Mucosa of descending colon (tissue), 3 donors: ENCODE data around the gene NHERF1. TPM values are rescaled to one million over a fixed set of nuclear protein-coding genes. Genes with fewer than 3 reads are reported as not detected.
A peak's percentile ranks its signal among the peaks of the same experiment; 100 is the strongest.

ENCODE experiments used
- ATAC-seq: fragments of 200-7000 bp; cut with Tn5 transposase; one replicate; pipeline ENCODE4 v1.9.1; 2020; ENCODE audit warnings: mild to moderate bottlenecking, moderate library complexity
- DNase-seq, 3 donors: peaks; one replicate each; pipeline ENCODE4 v3.0.0-alpha.2; 2020
- H3K36me3 ChIP-seq: fragments of 200-600 bp; one replicate; pipeline ENCODE4 v1.8.0; 2021; ENCODE audit warnings: low read depth, mild to moderate bottlenecking
- H3K4me1 ChIP-seq: fragments of 200-600 bp; one replicate; pipeline ENCODE4 v1.8.0; 2021; ENCODE audit warnings: low read depth, mild to moderate bottlenecking
- H3K4me3 ChIP-seq: fragments of 200-600 bp; one replicate; pipeline ENCODE4 v1.8.0; 2021; ENCODE audit warnings: mild to moderate bottlenecking
- H3K9me3 ChIP-seq: fragments of 200-600 bp; one replicate; pipeline ENCODE4 v1.8.0; 2021; ENCODE audit warnings: mild to moderate bottlenecking
- intact Hi-C, 2 donors: fragments of 100-400 bp; cut with DNase I in 1 of 2; cut with micrococcal nuclease in 1 of 2; formaldehyde crosslinking; loops; one replicate each; pipeline versions ENCODE4 v1.11.0 to v1.11.1; 2022; cut with DNase I, micrococcal nuclease
- total RNA-seq, 3 donors: library from RNA; stranded (reverse); fragmentation: NEBNext Ultra II Directional in 2 of 3; extraction: Animal tissue kit (Norgen Biotek cat#: 25700) in 2 of 3; gene quantifications; one replicate each; pipeline versions ENCODE4 v1.2.1 to v1.2.4, GENCODE V29; 2021 to 2023
- TF ChIP-seq, protein P1 (sequence below): fragments of 200-600 bp; IDR thresholded peaks from one replicate; pipeline ENCODE4 v1.8.0; 2022; ENCODE audit warnings: antibody characterized with exemption, mild to moderate bottlenecking
- donor health status: DM: no; HTN: no; CAD: no; lungs with moderate emphysema.
- donor health status: DM: no; HTN: no; CAD: no.
- donor health status: DM: no; HTN: yes; CAD: no.

The NHERF1 gene
- total RNA-seq, 3 donors from 2014 or later: 109 to 281 (median 164) TPM

DNA sequence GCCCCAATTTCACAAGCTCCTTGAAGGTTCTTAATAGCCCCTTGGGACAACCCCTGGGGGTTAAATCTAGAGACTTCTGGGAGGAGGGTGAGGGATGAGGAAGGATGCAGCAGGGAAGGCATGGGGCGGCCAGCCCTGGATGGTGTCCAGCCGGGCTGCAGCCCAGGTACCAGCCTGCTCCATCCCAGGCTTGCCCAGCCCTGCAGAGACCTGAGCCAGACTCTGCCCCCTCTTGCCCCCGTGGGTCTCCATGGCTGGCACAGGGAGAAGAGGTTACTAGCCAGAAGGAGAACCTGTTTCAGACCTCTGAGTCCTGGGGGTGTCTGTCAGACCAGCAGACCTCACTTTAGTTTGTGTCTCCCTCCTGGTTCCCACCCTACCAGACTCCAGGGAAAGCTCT, 8.5 kb downstream of the NHERF1 start:
- TF ChIP-seq, protein P1, sequence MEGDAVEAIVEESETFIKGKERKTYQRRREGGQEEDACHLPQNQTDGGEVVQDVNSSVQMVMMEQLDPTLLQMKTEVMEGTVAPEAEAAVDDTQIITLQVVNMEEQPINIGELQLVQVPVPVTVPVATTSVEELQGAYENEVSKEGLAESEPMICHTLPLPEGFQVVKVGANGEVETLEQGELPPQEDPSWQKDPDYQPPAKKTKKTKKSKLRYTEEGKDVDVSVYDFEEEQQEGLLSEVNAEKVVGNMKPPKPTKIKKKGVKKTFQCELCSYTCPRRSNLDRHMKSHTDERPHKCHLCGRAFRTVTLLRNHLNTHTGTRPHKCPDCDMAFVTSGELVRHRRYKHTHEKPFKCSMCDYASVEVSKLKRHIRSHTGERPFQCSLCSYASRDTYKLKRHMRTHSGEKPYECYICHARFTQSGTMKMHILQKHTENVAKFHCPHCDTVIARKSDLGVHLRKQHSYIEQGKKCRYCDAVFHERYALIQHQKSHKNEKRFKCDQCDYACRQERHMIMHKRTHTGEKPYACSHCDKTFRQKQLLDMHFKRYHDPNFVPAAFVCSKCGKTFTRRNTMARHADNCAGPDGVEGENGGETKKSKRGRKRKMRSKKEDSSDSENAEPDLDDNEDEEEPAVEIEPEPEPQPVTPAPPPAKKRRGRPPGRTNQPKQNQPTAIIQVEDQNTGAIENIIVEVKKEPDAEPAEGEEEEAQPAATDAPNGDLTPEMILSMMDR: no peak
- H3K36me3 ChIP-seq: no peaks in the 10 kb centered on the region
- H3K4me1 ChIP-seq: peaks cover 49% of the 10 kb centered on the region
- DNase-seq: no peak
- H3K9me3 ChIP-seq: no peaks in the 10 kb centered on the region
- no peak for ATAC-seq
- no peak overlapping the region for H3K4me3 ChIP-seq
- intact Hi-C loops: no loop called here

GRCh38 chr17:74757502-74757901, 9.1 kb downstream of the NHERF1 start:
- TF ChIP-seq, protein P1: no peak
- ATAC-seq (peak; percentile 56), DNase-seq (peak in 1 of 3 donors; percentile 68)
- H3K4me1 ChIP-seq: peaks cover 54% of the 10 kb centered on the region
- no peaks in the 10 kb centered on the region for H3K9me3 ChIP-seq
- intact Hi-C loops: no loop called here
- no peak overlapping the region for H3K4me3 ChIP-seq
- no peaks in the 10 kb centered on the region for H3K36me3 ChIP-seq

DNA sequence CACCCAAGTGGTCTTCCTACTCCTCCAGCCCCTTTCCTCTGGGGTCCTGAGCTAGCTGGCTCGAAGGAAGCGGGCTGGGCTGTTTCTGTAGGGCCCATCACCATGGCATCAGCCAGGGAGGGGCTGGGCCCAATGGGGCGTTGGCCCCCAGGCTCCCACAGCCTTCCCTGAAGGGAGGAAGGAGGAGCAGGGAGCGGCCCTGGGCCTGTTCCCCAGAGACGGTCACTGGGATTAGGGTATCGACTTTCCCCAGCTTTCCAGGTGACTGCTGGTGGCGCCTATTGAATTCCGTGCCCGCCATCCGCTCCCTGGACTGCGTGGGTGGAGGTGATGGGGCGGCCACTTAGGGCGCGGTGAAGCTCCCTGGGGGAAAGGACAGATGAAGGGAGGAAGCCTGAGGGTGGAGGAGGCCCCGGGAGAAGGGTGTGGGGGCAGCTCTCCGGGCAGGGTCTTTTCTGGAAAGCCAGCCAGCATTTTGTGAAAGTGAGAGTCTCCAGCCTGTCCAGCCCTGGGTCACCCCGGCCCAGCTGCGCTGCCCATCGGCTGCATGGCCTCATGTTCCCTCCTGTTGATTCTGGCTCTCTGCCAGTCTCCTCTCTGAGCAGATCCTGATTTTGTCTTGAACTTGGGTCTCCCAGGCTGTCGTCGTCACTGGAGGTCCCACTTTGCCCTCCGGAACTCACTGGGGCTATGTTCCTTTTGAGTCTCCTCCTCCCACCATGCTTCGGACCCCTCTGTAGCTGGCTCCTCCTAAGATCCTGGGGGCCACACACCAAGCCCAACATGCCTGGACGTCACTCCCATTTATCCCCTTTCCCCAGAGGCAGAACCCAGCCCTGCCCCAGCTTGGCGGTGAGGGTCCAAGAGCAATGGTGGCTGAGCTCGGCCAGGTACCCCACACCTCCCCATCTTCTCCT, 9.8 kb downstream of the NHERF1 start:
- DNase-seq (peak in 2 of 3 donors; percentile 63), ATAC-seq (peak; percentile 74)
- H3K4me1 ChIP-seq: peaks cover 61% of the 10 kb centered on the region
- intact Hi-C loops: no loop called here
- TF ChIP-seq, protein P1: no peak
- no peaks in the 10 kb centered on the region for H3K9me3 ChIP-seq
- H3K36me3 ChIP-seq: no peaks in the 10 kb centered on the region
- H3K4me3 ChIP-seq: no peak overlapping the region

GRCh38 chr17:74758848-74759168, 10.4 kb downstream of the NHERF1 start:
- no peaks in the 10 kb centered on the region for H3K36me3 ChIP-seq
- TF ChIP-seq, protein P1: no peak
- no peak for DNase-seq
- no peak overlapping the region for H3K4me3 ChIP-seq
- no peaks in the 10 kb centered on the region for H3K9me3 ChIP-seq
- peaks cover 67% of the 10 kb centered on the region for H3K4me1 ChIP-seq
- peak; percentile 55 for ATAC-seq
- intact Hi-C loops: no loop called here

DNA sequence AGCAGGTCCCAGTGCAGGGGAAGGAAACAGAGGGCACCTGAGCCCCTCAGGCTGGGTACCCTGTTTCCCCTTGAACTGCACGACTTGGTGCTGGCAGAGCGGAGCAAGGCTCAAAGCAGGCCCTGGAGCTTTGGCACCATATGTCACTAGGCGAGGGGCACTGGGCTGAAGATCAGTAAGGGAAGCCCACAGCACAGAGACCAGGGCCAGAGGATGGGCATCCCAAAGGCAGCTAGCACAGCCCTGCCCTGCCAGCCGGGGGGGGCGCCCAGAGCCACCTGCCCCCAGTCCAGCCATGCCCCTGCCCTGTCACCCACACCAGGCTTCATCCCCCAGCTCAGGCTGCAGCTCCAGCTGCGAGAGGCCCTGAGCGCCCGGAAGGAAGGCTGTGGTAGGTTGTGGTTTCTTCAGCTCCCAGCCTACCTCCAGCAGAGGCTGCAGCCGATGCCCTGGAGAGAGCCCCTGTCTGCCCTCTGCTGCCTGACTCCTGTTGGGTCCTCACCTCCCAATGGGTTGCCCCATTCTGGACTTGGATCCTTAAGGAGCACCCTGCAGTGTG, 10.9 kb downstream of the NHERF1 start:
- Histone ChIP-seq H3K4me3 (no peak overlapping the region), H3K36me3 (no peaks in the 10 kb centered on the region), H3K4me1 (peaks cover 71% of the 10 kb centered on the region), H3K9me3 (no peaks in the 10 kb centered on the region)
- DNase-seq (no peak), ATAC-seq (peak; percentile 6)
- intact Hi-C loops: no loop called here
- TF ChIP-seq, protein P1: no peak
